ENCODE results near the gene EYA2.

Gene EYA2

DNA sequence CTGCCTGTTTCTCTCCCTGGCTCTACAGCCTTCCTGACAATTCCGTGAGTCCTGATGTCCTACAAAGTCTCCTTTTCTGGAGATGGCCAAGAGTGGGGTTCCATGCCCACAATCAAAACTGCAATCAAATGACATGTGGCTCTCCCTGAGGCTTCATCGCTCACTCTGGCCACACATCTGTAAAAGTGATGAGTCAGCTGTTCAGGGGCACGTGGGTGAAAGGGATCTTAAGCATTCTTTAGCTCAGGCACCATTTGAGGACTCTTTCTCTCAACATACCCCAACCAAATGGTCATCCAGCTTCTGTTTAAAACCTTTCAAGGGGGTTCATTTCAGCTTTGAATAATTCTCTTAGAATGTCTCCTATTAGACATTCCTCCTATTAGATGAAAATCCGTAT lies 42.3 kb upstream of the EYA2 start:
- no peak overlapping the region for H3K4me3 ChIP-seq (ENCODE audit: low read length)
- TF ChIP-seq, protein P1, sequence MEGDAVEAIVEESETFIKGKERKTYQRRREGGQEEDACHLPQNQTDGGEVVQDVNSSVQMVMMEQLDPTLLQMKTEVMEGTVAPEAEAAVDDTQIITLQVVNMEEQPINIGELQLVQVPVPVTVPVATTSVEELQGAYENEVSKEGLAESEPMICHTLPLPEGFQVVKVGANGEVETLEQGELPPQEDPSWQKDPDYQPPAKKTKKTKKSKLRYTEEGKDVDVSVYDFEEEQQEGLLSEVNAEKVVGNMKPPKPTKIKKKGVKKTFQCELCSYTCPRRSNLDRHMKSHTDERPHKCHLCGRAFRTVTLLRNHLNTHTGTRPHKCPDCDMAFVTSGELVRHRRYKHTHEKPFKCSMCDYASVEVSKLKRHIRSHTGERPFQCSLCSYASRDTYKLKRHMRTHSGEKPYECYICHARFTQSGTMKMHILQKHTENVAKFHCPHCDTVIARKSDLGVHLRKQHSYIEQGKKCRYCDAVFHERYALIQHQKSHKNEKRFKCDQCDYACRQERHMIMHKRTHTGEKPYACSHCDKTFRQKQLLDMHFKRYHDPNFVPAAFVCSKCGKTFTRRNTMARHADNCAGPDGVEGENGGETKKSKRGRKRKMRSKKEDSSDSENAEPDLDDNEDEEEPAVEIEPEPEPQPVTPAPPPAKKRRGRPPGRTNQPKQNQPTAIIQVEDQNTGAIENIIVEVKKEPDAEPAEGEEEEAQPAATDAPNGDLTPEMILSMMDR (IDR thresholded peaks at IDR 0.05; ENCODE audit: insufficient read depth, low read depth, low read length, missing control alignments) = no peak
- DNase-seq (ENCODE audit: low read depth) = no peak

GRCh38 chr20:46853926-46854325 lies 40.7 kb upstream of the EYA2 start:
- no peak for DNase-seq (ENCODE audit: low read depth)
- H3K4me3 ChIP-seq (ENCODE audit: low read length) = no peak overlapping the region
- TF ChIP-seq, protein P1 (IDR thresholded peaks at IDR 0.05; ENCODE audit: insufficient read depth, low read depth, low read length, missing control alignments) = no peak

GRCh38 chr20:46857061-46857831 lies 37.4 kb upstream of the EYA2 start:
- no peak for DNase-seq (ENCODE audit: low read depth)
- TF ChIP-seq, protein P1 (IDR thresholded peaks at IDR 0.05; ENCODE audit: insufficient read depth, low read depth, low read length, missing control alignments) = no peak
- no peak overlapping the region for H3K4me3 ChIP-seq (ENCODE audit: low read length)

GRCh38 chr20:46865824-46866223 lies 28.8 kb upstream of the EYA2 start:
- DNase-seq (ENCODE audit: low read depth) = no peak
- TF ChIP-seq, protein P1 (IDR thresholded peaks at IDR 0.05; ENCODE audit: insufficient read depth, low read depth, low read length, missing control alignments) = no peak
- H3K4me3 ChIP-seq (ENCODE audit: low read length) = no peak overlapping the region

DNA sequence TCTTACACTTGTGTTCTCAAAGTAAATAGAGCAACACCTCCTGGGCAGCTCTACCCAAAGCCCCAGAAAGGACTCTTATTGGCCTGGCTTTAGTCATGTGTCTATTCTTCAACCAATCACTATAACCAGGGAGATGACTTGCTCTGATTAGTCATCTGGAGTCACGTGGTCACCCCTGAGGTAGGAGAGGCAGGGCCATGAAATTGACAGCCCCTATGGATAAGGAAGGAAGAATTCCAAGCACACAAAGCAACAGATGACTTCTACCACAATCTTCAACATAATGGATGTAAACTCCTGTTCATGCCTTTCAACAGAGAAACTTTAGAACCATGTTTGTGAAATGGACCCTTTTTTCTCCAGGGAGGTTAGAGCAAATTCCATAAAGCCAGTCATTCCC lies 24.6 kb upstream of the EYA2 start:
- no peak overlapping the region for H3K4me3 ChIP-seq (ENCODE audit: low read length)
- TF ChIP-seq, protein P1 (IDR thresholded peaks at IDR 0.05; ENCODE audit: insufficient read depth, low read depth, low read length, missing control alignments) = no peak
- DNase-seq (ENCODE audit: low read depth) = no peak

DNA sequence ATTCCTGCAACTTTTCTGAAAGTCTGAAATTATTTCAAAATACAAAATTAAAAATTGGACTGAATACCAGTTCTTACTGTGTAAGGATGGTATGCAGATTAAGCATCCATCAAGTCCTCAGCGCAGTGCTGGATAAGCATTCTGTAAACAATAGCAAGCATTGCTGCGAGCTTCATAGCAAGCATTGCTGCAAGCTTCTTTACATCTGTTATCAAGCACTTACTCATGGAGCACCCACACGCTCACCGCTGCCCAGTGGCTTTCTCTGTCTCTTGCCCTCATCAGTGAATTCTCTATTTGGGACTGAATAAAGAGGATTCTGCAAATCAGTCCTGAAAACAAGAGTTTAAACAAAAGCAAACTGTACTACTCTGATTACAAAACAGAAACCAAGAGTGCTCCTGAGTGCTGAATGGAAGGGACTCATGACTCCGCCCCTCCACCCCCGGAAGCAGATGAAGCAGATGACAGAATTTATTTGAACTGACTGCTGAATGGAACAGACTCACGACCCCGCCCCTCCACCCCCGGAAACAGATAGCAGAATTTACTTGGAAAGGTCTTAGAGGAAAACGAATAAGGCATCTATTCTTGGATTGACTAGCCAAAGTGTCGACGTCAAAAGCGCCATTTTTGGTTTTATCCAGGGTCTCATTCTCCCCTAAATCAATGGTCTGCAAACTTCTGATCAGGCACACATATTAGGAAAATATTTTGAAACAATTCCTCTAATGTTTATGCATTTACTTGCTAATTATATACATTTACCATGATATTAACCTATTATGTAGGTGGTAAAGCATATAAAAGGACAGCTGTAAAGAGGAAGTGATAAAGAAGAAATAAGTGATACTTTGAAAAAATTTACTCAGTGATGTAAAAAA lies 22.1 kb upstream of the EYA2 start:
- DNase-seq (ENCODE audit: low read depth) = no peak
- no peak overlapping the region for H3K4me3 ChIP-seq (ENCODE audit: low read length)
- TF ChIP-seq, protein P1 (IDR thresholded peaks at IDR 0.05; ENCODE audit: insufficient read depth, low read depth, low read length, missing control alignments) = no peak

Measured in epithelial cell of esophagus (primary cell).